GM19035 (cell line): ENCODE data around the gene NDST3.

ENCODE experiments used
- ATAC-seq: cut with Tn5 transposase; IDR thresholded peaks from one replicate; pipeline ENCODE4 v1.9.1; 2021; ENCODE audit not compliant: unreplicated experiment

The NDST3 gene

DNA sequence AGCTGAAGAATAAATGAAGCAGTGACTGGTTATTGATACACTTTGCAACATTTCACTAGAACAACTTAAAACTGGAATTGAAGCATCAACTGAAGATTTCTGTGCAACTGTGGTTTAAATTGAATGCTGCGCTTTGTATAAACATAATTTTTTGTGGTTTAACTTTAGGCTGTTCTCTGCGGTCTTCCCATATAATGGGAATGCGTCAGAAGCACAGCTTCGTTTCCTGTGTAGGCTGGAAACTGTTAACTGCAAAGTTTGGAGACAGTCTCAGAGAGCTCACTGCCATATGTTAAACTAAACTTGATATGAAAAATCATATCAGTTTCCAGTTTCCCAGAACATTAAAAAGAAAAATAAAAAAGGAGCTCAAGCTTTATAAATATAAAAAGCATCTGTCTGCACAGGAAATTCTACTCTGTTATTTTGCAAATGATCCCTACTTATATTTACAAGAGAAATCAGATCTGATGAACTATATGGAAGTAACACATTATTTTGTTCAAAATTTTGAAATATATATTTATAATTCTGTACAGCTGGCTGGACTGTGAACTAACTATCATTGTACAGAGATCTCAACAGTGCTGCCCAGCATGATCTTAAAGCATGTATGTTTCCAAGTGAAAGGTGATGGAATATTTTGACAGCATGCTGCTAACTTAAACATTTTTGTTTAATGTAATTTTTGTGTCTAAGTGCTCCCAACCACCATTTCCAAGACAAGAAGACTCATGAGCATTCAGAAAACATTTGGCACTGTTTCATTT lies 139.9 kb downstream of the NDST3 start:
- ATAC-seq, result no peak

DNA sequence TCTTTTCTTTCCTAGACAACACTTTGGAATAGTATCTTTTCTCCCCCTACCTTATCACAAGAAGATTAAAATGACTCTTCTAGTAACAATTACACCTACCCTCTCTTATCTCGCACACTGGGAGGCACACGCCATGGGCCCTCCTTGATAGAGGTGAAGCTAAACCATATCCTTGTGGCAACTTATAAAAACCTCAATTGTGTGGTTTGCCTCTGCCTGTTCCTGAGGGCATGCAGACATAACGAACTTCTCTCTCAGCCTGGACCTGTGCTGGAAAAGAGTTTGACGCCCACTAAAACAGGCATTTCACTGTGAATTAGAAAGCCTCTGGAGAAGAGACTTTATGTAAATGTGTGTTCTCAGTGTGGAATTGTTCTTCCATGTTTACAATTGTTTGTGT lies 141.2 kb downstream of the NDST3 start:
- ATAC-seq, result no peak

DNA sequence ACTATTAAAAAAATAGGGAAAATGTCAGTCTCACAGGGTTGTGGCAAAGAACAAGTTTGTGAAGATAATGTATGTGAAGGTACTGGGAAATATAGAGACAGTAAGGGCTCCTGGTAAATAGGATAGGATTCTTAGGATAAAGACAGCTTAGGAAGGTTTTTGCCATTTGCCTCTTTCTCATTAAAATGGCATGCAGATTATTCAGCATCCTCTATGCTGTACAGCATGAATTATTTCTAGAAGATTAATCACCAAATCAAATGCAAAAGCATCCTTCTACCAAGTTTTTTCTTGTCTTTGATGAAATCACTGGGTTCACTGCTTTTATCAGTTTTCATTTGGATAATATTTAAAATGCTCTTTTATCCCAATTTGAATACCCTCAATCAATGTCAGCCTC lies 142.8 kb downstream of the NDST3 start:
- ATAC-seq, result no peak

DNA sequence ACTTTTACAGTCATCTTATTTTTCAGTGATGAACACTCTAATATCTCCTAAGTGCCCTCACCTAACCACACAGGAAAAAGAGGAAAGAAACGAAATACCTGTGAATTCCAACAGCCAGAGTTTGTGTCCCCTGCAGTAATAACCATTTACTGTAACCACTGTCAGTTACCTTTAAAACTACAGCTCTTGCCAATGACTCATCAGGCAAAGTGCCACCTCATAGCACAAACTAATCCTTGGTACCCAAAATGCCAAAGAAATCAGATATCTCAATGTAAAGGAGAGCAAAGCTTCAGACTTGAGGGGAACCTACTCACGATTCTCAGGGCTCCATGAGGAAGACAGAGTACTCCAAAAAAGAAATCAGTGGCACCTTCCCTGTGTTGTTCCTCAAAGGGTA lies 146.5 kb downstream of the NDST3 start:
- ATAC-seq, result no peak

DNA sequence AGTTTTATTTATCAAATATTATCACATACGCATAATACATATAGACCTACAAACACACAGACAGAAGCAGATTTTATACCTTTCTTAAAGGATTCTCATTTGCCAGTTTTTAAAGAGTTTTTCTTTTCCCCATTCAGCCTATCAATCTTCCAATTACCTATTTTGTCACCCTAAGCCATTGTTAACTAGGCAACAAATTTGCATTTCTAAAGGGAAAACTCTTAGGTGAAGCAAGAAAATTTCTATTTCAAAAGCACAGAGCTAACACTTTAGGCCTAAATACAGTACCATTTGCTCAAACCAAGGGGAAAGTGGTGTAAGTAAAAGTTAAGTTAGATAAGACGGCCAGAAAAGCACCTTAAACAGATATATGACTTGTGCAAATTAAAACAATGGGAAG lies 156.6 kb downstream of the NDST3 start:
- no peak for ATAC-seq

DNA sequence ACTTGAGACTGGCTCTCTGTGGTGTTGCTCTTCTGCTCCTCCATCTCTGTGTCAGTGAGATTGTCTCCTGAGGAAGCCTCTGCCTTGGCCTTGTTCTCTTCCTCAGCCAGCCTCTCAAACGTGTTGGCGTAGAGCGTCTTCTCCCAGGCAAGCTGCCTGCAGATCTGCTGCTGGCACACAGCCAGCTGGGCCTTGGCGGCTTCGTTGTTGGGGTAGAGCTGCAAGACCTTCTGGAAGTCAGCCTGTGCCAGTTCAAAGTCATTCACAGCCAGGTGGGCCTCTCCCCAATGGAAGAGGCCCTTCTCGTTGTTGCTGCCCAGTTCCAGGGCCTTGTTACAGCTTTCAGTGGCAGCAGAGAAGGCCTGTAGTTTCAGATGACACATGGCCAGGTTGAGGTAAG lies 159.1 kb downstream of the NDST3 start:
- no peak for ATAC-seq

DNA sequence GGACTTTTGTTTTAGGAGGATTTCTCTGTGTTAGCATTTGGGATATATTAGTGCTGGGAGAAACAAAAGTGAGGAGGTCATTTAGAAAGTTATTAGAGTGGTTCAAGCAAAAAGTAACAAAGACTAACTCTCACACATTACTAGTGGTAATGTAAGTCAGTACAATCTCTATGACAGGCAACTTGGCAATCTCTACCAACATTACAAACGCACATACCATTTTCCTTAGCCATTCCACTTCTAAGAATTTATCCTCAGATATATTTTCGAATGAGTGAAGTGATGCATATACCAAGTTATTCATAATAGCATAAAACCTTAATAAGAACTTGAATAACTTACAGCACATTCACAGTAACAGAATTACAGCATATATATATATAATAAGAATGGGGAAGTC lies 172.3 kb downstream of the NDST3 start:
- ATAC-seq, result no peak

DNA sequence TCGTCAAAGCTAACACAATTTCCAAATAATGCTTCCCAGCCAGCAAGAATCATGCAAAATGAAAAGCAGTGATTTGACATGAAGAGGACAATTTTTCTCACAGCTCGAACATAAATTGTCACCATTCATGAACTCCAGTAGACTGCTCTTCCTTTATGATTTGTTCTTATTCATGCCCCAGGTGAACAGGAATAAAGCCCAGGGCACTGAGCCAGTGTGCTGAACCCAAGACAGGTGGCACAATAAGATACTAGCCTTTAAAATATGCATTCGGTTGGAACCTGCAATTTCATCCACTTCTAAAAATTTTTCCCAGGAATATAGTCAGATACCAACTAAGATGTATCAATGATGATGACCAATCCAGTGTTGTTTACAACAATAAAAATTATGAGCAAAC lies 178.8 kb downstream of the NDST3 start:
- ATAC-seq, result no peak

DNA sequence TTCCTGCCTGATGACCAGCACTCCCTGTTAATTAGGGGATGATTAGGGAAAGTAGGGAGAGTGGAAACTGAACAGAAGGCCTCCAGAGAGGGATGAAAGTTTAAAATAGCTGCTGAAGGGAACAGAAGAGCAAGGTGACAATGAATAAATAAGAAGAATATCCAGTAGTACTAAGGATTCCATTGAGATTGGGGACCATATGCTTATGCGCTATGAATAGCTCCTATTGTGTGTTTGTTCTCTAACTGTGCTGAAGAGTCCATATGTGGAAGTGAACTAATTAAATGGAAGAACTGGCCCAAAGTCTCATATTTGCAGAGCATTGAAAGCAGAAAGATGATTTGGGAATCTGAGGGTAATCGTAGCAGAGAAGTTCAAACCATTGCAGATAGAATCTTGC lies 181.5 kb downstream of the NDST3 start:
- no peak for ATAC-seq

DNA sequence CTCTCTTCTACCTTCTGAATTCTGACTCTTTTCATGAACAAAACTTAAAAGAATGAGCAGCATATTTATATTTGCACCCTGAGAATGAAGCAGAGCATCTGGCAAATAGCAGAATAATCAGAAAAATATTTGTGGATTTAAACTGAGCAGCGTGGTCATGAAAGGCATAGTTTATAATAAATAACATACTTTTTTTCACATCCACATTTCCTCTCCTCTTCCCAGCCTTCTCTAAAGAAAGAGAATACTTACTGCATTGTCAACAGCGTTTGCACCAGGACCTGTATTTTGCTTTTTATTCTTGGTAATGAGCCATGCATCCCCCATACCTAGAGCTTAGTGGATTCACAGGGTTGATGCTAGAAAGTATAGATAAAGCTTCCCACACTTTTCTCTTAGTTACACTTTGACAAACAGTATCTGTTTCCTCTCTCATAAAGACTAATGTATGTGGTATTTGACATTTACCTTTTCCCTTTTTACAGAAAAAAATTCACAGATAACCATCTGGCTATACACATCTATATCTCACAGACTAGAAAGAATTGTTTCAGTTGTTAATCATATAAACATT lies 187.0 kb downstream of the NDST3 start:
- ATAC-seq, result no peak

DNA sequence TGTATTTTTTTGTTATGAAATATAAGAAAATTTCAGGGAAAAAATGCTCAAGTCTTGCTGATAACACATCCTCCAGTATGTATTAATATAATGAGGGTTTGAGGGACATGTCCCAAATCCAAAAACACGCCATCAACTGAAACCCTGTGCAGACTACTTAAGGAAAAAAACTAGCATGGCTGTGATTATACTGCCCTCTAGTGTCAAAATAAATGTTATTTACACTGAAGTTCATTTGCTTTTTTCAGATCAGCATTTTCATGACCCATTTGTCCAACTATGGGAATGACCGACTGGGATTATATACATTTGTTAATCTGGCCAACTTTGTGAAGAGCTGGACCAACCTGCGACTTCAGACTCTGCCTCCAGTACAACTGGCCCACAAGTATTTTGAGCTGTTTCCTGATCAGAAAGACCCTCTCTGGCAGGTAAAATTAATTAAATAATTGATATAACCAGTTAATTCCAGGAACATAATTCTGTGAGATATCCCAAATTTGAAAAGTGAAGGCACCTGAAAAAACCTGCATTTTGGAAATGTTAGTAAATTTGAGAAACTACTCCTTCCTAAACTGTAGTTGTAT lies 190.1 kb downstream of the NDST3 start:
- peak; percentile 58 for ATAC-seq

DNA sequence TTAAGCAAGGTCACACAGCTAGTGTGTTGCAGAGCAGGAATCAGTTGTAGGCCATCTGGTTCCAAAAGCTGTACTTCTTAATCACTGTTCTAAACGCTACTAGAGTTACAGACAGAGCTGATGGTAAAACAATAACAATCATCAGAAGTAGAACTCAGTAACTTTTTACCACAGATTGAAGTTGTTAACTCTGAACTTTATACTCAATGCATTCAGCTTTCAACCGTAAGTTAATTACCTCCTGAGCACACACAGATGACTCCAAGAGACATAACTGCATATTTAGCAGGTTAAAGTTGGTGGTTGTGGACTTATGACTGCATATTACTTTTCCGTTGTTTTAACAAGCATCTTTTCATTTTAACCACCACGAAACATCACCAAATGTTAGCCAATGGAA lies 191.2 kb downstream of the NDST3 start:
- ATAC-seq, result no peak

DNA sequence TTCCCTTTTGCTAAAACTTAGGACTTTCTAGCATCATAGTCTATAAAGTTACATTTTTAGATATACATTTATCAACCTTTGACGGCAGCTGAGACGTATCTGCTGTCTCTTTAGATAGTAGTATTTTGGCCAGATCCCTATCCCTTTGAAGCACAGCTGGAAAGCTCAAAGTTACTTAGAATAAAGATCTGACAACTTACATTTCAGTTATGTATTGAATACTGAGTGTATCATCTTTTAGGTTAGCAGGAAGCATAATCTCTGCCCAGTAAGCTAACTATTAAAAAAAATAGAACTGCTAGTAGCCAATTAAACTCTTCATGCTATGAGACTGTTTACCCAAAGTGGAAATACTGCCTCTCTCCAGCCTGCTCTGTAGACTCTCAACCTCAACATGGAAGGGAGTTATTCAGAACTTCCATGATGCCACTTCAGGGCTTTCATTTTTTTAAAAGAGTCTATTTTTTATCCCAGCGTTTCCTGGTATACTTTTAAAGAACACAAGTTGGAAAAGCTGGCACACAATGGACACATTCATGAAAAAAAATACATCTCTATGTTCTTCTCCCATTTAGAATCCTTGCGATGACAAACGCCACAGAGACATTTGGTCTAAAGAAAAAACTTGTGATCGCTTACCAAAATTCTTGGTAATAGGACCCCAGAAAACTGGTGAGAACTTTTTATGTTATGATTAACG lies 192.2 kb downstream of the NDST3 start:
- no peak for ATAC-seq

DNA sequence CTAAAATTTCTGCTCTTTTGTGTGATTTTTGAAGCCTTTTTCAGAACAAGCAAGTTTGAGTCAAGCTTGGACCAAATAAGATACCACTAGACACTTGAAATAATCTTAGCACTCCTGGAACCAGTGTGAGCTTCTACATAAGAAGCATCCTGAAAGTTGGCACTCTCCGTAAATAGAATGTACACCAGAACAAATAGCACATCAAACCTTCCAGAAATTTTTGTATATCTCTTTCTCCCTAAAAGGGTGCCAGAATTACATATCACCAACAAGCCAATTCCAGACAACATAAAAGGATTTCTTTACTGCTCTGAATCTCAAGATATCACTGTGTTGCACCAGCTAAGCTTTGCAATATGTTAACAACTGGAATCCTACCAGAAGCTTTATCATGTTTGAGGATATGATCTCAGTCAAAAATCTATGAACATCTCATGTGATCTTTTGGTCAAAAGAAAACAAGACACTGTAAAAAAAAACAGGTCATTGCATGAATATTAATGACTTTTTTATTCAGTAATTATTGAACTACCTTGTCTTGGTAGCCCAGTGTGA lies 201.4 kb downstream of the NDST3 start:
- ATAC-seq, result no peak

DNA sequence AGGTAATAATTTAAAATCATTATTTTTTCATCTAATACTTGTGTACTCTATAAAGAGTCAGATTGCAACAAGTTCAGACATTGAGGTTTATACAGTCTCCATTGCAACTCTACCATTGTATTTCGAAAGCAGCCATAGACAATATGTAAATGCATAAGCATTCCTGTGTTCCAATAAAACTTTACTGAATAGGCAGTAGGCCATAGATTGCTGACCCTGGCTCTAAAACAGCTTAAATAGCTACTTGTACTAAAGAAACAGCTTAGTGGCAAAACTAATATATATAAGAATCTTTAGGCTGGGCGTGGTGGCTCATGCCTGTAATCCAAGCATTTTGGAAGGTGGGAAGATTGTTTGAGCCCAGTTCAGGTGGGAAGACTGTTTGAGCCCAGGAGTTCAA lies 203.2 kb downstream of the NDST3 start:
- no peak for ATAC-seq

DNA sequence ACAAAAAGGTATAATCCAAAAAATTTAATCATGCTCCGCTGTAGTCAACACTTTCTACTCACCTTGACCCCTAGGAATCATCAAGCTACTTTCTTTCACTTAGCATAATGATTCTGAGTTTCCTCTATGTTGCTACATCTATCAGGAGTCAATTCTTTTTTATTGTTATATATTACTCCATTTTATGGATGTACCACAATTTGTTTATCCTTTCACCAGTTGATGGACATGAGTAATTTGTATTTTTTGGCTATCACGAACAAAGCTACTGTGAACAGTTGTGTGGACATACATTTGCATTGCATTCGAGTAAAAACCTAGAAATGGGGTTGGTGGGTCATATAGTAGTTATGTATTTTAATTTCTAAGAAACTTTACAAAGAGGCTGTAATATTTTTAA lies 215.6 kb downstream of the NDST3 start:
- ATAC-seq, result no peak

DNA sequence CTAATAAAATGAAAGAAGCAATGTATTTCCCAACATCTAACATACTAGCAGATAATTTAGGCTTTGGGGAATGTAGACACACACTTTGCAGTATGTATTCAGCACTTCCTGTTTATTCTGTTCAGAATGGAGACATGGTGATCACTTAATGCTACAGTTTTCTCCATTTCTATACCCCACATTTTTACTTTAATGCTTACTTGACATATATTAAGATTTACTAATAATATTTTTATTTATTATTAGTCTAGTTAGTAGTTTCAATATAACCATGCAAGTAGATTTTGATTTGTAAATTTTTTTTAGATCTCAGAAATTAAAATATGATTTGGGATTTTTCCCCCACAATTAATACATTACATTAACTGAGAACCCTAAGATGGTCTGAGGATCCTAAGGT lies 220.1 kb downstream of the NDST3 start:
- ATAC-seq, result no peak

DNA sequence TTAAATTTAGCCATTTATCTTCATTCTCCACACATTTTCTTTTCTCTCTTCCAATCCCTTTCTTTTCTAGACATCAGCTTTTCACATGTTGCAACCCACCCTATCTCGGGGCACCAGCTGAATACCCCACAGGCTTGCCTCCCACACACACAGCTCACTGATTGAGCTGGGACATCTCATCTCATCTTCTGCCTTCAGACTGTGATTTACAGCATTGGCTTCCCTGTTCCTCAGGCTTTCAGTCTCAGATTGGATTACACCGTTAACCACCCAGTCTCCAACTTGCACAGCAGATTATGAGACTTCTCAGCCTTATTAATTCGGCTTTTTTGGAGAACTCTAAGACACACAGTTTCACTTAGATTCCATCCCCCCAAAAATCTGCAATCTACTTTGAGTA lies 224.8 kb downstream of the NDST3 start:
- ATAC-seq, result no peak

DNA sequence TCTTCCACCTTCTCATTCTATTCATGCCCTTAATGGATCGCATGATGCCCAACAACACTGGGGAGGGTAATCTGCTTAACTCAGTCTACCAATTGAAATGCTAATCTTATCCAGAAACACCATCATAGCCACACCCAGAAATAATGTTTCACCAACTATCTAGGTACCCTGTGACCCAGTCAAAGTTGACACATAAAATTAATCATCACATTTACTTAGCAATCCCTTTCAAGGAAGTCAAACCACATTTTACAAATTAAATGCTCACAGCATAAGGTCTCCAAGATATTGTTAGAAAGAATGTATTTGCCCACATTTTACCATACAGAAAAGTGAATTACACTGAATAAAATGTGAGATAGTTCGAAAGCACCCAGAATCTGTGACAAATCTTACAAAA lies 226.0 kb downstream of the NDST3 start:
- no peak for ATAC-seq

DNA sequence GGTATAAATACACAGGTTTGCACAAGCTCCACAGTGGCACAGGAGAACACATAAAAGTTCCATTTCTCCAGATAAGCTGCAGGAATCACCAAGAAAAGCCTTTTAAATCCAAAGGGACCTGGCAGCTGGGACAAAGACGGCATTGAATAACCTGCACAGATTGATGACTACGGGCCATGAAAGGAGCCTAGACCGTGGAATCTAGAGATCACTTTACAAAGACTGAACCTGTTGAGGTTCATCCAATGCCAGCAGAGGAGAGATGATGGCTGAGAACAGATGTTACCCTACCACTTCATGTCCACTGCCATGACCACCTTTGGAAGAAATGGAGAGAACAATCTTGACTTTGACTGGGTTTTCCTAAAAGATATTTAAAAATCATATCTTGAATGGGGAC lies 229.8 kb downstream of the NDST3 start:
- ATAC-seq, result no peak

DNA sequence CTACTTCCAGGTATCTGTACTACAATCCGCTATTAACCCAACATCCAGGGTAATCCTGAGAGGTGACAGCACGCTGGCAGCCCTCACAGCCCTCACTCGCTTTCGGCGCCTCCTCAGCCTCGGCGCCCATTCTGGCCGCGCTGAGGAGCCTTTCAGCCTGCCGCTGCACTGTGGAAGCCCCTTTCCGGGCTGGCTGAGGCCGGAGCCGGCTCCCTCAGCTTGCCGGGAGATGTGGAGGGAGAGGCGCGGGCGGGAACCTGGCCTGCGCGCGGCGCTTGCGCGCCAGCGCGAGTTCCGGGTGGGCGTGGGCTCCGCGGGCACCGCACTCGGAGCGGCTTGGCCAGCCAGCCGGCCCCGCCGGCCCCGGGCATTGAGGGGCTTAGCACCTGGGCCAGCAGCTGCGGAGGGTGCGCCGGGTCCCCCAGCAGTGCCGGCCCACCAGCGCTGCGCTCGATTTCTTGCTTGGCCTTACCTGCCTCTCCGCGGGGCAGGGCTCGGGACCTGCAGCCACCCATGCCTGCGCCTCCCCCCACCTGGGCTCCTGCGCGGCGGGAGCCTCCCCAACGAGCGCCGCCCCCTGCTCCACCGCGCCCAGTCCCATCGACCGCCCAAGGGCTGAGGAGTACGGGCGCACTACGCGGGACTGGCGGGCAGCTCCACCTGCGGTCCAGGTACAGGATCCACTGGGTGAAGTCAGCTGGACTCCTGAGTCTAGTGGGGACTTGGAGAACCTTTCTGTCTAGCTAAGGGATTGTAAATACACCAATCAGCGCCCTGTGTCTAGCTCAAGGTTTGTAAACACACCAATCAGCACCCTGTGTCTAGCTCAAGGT lies 231.2 kb downstream of the NDST3 start:
- ATAC-seq, result no peak
